ENCODE results near the gene RAB12.

DNA sequence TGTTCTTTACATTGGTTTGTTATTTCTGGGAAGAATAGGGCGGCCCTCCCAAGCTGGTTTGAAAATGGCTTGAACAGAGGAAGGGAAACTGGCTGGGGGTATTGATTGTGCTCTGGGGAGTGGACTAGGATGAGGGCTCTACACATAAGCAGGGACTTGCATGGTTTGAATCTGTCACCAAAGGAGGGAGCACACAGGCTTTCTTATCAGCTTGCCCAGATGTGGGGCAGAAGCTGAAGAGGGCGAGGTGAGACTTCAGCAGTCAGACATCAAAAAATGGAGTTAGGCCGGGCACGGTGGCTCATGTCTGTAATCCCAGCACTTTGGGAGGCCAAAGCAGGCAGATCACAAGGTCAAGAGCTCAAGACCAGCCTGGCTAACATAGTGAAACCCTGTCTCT lies 7.2 kb upstream of the RAB12 start:
- TF ChIP-seq, protein P1, sequence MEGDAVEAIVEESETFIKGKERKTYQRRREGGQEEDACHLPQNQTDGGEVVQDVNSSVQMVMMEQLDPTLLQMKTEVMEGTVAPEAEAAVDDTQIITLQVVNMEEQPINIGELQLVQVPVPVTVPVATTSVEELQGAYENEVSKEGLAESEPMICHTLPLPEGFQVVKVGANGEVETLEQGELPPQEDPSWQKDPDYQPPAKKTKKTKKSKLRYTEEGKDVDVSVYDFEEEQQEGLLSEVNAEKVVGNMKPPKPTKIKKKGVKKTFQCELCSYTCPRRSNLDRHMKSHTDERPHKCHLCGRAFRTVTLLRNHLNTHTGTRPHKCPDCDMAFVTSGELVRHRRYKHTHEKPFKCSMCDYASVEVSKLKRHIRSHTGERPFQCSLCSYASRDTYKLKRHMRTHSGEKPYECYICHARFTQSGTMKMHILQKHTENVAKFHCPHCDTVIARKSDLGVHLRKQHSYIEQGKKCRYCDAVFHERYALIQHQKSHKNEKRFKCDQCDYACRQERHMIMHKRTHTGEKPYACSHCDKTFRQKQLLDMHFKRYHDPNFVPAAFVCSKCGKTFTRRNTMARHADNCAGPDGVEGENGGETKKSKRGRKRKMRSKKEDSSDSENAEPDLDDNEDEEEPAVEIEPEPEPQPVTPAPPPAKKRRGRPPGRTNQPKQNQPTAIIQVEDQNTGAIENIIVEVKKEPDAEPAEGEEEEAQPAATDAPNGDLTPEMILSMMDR (conservative IDR thresholded peaks at IDR 0.05 in 1 of 2, IDR thresholded peaks at IDR 0.05 in 1 of 2; ENCODE audit: extremely low read depth in 1 of 2, insufficient read depth in 1 of 2, low read depth in 1 of 2, low read length in 2 of 2) = no peak
- TF ChIP-seq EZH2 (IDR thresholded peaks at IDR 0.05; ENCODE audit: borderline replicate concordance, low read length) = no peak
